ENCODE results near the gene KIF17.

The KIF17 gene

GRCh38 chr1:20717452-20718342 is at the start of gene KIF17:
TSS of gene KIF17 (minus strand) at chr1:20718007. CDS start at chr1:20717706, 301 bp downstream.
- DNase-seq, result peak; percentile 85

GRCh38 chr1:20767271-20767670 is 49.5 kb upstream of the KIF17 start:
- no peak for DNase-seq

- no peak for DNase-seq
Observed at GRCh38 chr1:20763417-20763816, 45.6 kb upstream of the KIF17 start.

- no peak for DNase-seq
Observed at GRCh38 chr1:20760322-20760721, 42.5 kb upstream of the KIF17 start.

- no peak for DNase-seq
Observed at GRCh38 chr1:20753589-20753988, 35.8 kb upstream of the KIF17 start.

GRCh38 chr1:20751462-20751990 is 33.7 kb upstream of the KIF17 start:
- DNase-seq, result no peak

GRCh38 chr1:20742671-20743070 is 24.9 kb upstream of the KIF17 start:
- no peak for DNase-seq

- no peak for DNase-seq
Observed at GRCh38 chr1:20740781-20741180, 23.0 kb upstream of the KIF17 start.

- no peak for DNase-seq
Observed at GRCh38 chr1:20739225-20739624, 21.4 kb upstream of the KIF17 start.

GRCh38 chr1:20735581-20736111 is 17.8 kb upstream of the KIF17 start:
- DNase-seq, result no peak

- no peak for DNase-seq
Observed at GRCh38 chr1:20733360-20733975, 15.7 kb upstream of the KIF17 start.

GRCh38 chr1:20732588-20733359 is 15.0 kb upstream of the KIF17 start, which contains the start of gene SH2D5:
TSS of gene SH2D5 (minus strand) at chr1:20732703. CDS start at chr1:20728044, 4,659 bp downstream.
- DNase-seq, result peak; percentile 67

- peak; percentile 81 for DNase-seq
Observed at GRCh38 chr1:20732071-20732587, 14.3 kb upstream of the KIF17 start.

- DNase-seq, result no peak
Observed at GRCh38 chr1:20731057-20731991, 13.5 kb upstream of the KIF17 start.

GRCh38 chr1:20730690-20731056 is 12.9 kb upstream of the KIF17 start:
- DNase-seq, result no peak

GRCh38 chr1:20729990-20730689 is 12.3 kb upstream of the KIF17 start:
- DNase-seq, result no peak

GRCh38 chr1:20729155-20729931 is 11.5 kb upstream of the KIF17 start:
- DNase-seq, result no peak

GRCh38 chr1:20728371-20729154 is 10.8 kb upstream of the KIF17 start:
- DNase-seq, result no peak

GRCh38 chr1:20727746-20728316 is 10.0 kb upstream of the KIF17 start:
- no peak for DNase-seq

All from retina (tissue), 1 donor.